ENCODE measurements around the gene NHSL1.

Gene NHSL1

GRCh38 chr6:138446821-138447220, 52.5 kb downstream of the NHSL1 start:
- Histone ChIP-seq H3K4me3 (ENCODE audit: low read length) (no peak overlapping the region), H3K27ac (ENCODE audit: low read length) (no peak overlapping the region), H3K36me3 (replicated peaks; ENCODE audit: low read depth, low read length) (no peaks in the 10 kb centered on the region)

GRCh38 chr6:138443979-138444378, 55.3 kb downstream of the NHSL1 start:
- no peaks in the 10 kb centered on the region for H3K36me3 ChIP-seq (replicated peaks; ENCODE audit: low read depth, low read length)
- no peaks in the 10 kb centered on the region for H4K20me1 ChIP-seq (ENCODE audit: insufficient read depth, low read length)
- H3K9me3 ChIP-seq (ENCODE audit: insufficient read depth, low read length): no peaks in the 10 kb centered on the region
- H3K9ac ChIP-seq (ENCODE audit: low read length): no peak overlapping the region
- H3K4me2 ChIP-seq (ENCODE audit: low read length): no peak overlapping the region
- H3K4me3 ChIP-seq (ENCODE audit: low read length): no peak overlapping the region
- H3K79me2 ChIP-seq (ENCODE audit: low read length): no peaks in the 10 kb centered on the region
- no peak overlapping the region for H3K27ac ChIP-seq (ENCODE audit: low read length)
- no peaks in the 10 kb centered on the region for H3K27me3 ChIP-seq (ENCODE audit: low read depth, low read length)
- peaks cover 15% of the 10 kb centered on the region for H3K4me1 ChIP-seq (ENCODE audit: low read length)
- no peak for TF ChIP-seq EZH2phosphoT487 (IDR thresholded peaks at IDR 0.05; ENCODE audit: low read depth)
- H2AFZ ChIP-seq (ENCODE audit: low read depth, low read length): no peak overlapping the region

More at GRCh38 chr6:138446821-138447220, 52.5 kb downstream of the NHSL1 start:
- Histone ChIP-seq H3K27me3 (ENCODE audit: low read depth, low read length) (no peaks in the 10 kb centered on the region), H3K4me1 (ENCODE audit: low read length) (peaks cover 14% of the 10 kb centered on the region), H4K20me1 (ENCODE audit: insufficient read depth, low read length) (no peaks in the 10 kb centered on the region), H3K4me2 (ENCODE audit: low read length) (no peak overlapping the region), H3K79me2 (ENCODE audit: low read length) (no peaks in the 10 kb centered on the region), H2AFZ (ENCODE audit: low read depth, low read length) (no peak overlapping the region), H3K9me3 (ENCODE audit: insufficient read depth, low read length) (no peaks in the 10 kb centered on the region), H3K9ac (ENCODE audit: low read length) (no peak overlapping the region)
- TF ChIP-seq EZH2phosphoT487 (IDR thresholded peaks at IDR 0.05; ENCODE audit: low read depth) (no peak), CTCF (IDR thresholded peaks at IDR 0.05; ENCODE audit: low read depth, low read length) (no peak)

GRCh38 chr6:138442663-138443062, 56.6 kb downstream of the NHSL1 start:
- TF ChIP-seq CTCF (IDR thresholded peaks at IDR 0.05; ENCODE audit: low read depth, low read length) (no peak), EZH2phosphoT487 (IDR thresholded peaks at IDR 0.05; ENCODE audit: low read depth) (no peak)
- Histone ChIP-seq H3K4me2 (ENCODE audit: low read length) (no peak overlapping the region), H3K9ac (ENCODE audit: low read length) (no peak overlapping the region), H3K27me3 (ENCODE audit: low read depth, low read length) (no peaks in the 10 kb centered on the region), H3K4me3 (ENCODE audit: low read length) (no peak overlapping the region), H4K20me1 (ENCODE audit: insufficient read depth, low read length) (no peaks in the 10 kb centered on the region), H2AFZ (ENCODE audit: low read depth, low read length) (no peak overlapping the region), H3K36me3 (replicated peaks; ENCODE audit: low read depth, low read length) (no peaks in the 10 kb centered on the region), H3K9me3 (ENCODE audit: insufficient read depth, low read length) (no peaks in the 10 kb centered on the region), H3K79me2 (ENCODE audit: low read length) (no peaks in the 10 kb centered on the region), H3K4me1 (ENCODE audit: low read length) (peaks cover 15% of the 10 kb centered on the region), H3K27ac (ENCODE audit: low read length) (no peak overlapping the region)

GRCh38 chr6:138441965-138442364, 57.3 kb downstream of the NHSL1 start:
- H3K27me3 ChIP-seq (ENCODE audit: low read depth, low read length): no peaks in the 10 kb centered on the region
- H3K4me1 ChIP-seq (ENCODE audit: low read length): peaks cover 15% of the 10 kb centered on the region
- no peak overlapping the region for H3K9ac ChIP-seq (ENCODE audit: low read length)
- no peak overlapping the region for H3K27ac ChIP-seq (ENCODE audit: low read length)
- no peak overlapping the region for H3K4me2 ChIP-seq (ENCODE audit: low read length)
- H2AFZ ChIP-seq (ENCODE audit: low read depth, low read length): no peak overlapping the region
- H3K4me3 ChIP-seq (ENCODE audit: low read length): no peak overlapping the region
- no peaks in the 10 kb centered on the region for H3K9me3 ChIP-seq (ENCODE audit: insufficient read depth, low read length)
- no peaks in the 10 kb centered on the region for H3K79me2 ChIP-seq (ENCODE audit: low read length)
- TF ChIP-seq EZH2phosphoT487 (IDR thresholded peaks at IDR 0.05; ENCODE audit: low read depth) (no peak), CTCF (IDR thresholded peaks at IDR 0.05; ENCODE audit: low read depth, low read length) (no peak)
- H3K36me3 ChIP-seq (replicated peaks; ENCODE audit: low read depth, low read length): no peaks in the 10 kb centered on the region
- no peaks in the 10 kb centered on the region for H4K20me1 ChIP-seq (ENCODE audit: insufficient read depth, low read length)

Data from OCI-LY3 (cell line).